Right atrium auricular region (tissue), 2 donors: ENCODE measurements around the gene CDCP1. TPM values are rescaled to one million over a fixed set of nuclear protein-coding genes. Genes with fewer than 3 reads are reported as not detected.

Source experiments
- DNase-seq: peaks from one replicate; pipeline ENCODE4 v3.0.0-alpha.2; 2019; ENCODE audit warnings: low spot score
- H3K27ac ChIP-seq, 2 donors: fragments of 200-600 bp; sonication (generic); 1 replicate in 1 of 2; 2 replicates in 1 of 2; pipeline ENCODE4 v1.5.1; 2016 to 2019
- H3K27me3 ChIP-seq, 2 donors: fragments of 200-600 bp; sonication (generic); one replicate each; pipeline versions ENCODE4 v1.5.1 to v1.6.0; 2017 to 2019
- H3K36me3 ChIP-seq: fragments of 200-600 bp; sonication (generic); one replicate; pipeline ENCODE4 v1.5.1; 2016
- H3K4me1 ChIP-seq, 2 donors: fragments of 200-600 bp; sonication (generic); one replicate each; pipeline versions ENCODE4 v1.5.1 to v1.6.0; 2017 to 2019
- H3K4me3 ChIP-seq, 2 donors: fragments of 200-600 bp; sonication (generic); 1 replicate in 1 of 2; 2 replicates in 1 of 2; pipeline ENCODE4 v1.5.1; 2017 to 2019; ENCODE audit warnings: mild to moderate bottlenecking in 1 of 2, moderate library complexity in 1 of 2
- H3K9me3 ChIP-seq, 2 donors: fragments of 200-600 bp; sonication (generic); one replicate each; pipeline ENCODE4 v1.5.1; 2019
- CTCF ChIP-seq, 2 donors: fragments of 200-600 bp; sonication (generic); IDR thresholded peaks; one replicate each; pipeline ENCODE4 v1.5.1; 2019; ENCODE audit warnings: antibody characterized with exemption in 2 of 2
- total RNA-seq, 2 donors: library from RNA; depleted of rRNA; stranded (reverse); fragments of >200 nt; gene quantifications; one replicate each; pipeline ENCODE4 v1.1.0, GENCODE V29; 2016

Gene CDCP1
- total RNA-seq, 2 donors from 2014 or later = 0.48 to 2.8 TPM

DNA sequence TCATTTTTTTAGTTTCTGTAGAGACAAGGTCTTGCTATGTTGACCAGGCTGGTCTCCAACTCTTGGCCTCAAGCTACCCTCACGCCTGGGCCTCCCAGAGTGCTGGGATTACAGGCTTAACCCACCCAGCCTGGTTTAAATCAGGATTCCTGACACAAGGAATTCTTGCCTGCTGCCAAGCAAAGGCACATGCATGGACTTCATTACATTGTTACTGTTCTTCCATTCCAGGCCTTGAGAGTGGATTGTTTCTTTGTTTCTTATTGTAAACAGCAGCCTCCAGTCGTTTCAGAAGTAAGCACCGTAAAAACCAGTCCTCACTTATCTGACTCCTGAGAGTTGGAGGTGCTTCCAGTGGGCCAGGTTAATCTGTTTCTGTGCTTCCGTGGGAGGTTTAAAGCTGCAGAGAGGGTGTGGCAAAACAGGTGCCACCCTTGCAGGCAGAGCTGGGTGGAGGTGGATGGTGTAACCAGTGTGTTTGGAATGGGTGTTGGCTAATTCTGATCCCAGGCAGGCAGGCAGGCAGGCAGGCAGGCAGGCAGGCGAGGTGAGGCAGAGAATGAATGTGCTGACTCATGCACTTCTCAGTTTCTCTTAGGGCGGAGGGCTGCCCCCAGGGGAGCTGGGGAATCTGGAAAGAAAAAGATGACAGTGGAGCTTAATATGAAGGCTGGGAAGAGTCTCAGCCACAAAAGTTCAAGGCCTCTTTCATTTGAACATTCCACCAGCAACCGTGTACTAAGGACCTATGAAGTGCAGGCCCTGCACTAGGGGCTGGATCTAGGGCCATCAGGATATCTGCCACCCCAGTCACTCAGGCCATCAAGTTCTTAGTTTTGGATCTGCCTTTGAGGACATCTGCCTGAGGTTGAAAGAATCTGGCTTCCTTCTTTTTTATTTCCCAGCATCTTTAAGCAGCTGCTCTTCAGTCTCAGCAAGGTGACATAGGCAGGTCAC is 37.0 kb upstream of the CDCP1 start:
- no peaks in the 10 kb centered on the region for H3K4me1 ChIP-seq
- no peak for TF ChIP-seq CTCF (IDR thresholded peaks at IDR 0.05)
- DNase-seq = no peak
- no peaks in the 10 kb centered on the region for H3K9me3 ChIP-seq
- H3K36me3 ChIP-seq = no peaks in the 10 kb centered on the region
- no peaks in the 10 kb centered on the region for H3K27me3 ChIP-seq
- H3K27ac ChIP-seq = no peak overlapping the region
- no peak overlapping the region for H3K4me3 ChIP-seq

GRCh38 chr3:45181496-45181895 is 35.3 kb upstream of the CDCP1 start:
- H3K4me1 ChIP-seq = no peaks in the 10 kb centered on the region
- H3K4me3 ChIP-seq = no peak overlapping the region
- no peak for DNase-seq
- H3K27me3 ChIP-seq = no peaks in the 10 kb centered on the region
- no peaks in the 10 kb centered on the region for H3K9me3 ChIP-seq
- H3K36me3 ChIP-seq = no peaks in the 10 kb centered on the region
- no peak for TF ChIP-seq CTCF (IDR thresholded peaks at IDR 0.05)
- no peak overlapping the region for H3K27ac ChIP-seq

DNA sequence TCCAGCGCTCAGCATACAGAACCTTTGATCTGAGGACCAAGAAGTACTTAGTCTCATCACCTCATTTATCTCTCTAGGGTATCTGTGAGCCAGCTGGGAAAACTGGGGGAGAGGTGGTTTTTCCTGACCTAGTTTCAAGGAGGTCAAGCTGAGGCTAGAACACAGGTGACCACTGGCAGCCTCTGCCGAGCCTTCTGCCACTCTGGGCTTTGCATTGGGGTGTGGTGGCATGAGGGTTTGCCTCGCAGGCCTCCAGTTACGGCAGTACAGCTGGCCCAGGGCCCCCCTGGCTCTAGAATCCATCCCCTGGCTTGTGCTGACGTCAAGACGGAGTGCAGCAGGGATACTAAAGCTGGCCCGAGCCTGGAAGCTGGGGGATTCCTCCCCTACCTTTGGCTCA is 34.7 kb upstream of the CDCP1 start:
- H3K9me3 ChIP-seq = no peaks in the 10 kb centered on the region
- no peaks in the 10 kb centered on the region for H3K27me3 ChIP-seq
- H3K4me3 ChIP-seq = no peak overlapping the region
- H3K27ac ChIP-seq = no peak overlapping the region
- TF ChIP-seq CTCF (IDR thresholded peaks at IDR 0.05) = no peak
- DNase-seq = no peak
- no peaks in the 10 kb centered on the region for H3K36me3 ChIP-seq
- no peaks in the 10 kb centered on the region for H3K4me1 ChIP-seq

- Histone ChIP-seq H3K36me3 (no peaks in the 10 kb centered on the region), H3K27me3 (no peaks in the 10 kb centered on the region), H3K9me3 (no peaks in the 10 kb centered on the region), H3K27ac (no peak overlapping the region), H3K4me3 (no peak overlapping the region), H3K4me1 (no peaks in the 10 kb centered on the region)
- no peak for TF ChIP-seq CTCF (IDR thresholded peaks at IDR 0.05)
- no peak for DNase-seq
Observed at GRCh38 chr3:45180051-45180450, 33.9 kb upstream of the CDCP1 start.

DNA sequence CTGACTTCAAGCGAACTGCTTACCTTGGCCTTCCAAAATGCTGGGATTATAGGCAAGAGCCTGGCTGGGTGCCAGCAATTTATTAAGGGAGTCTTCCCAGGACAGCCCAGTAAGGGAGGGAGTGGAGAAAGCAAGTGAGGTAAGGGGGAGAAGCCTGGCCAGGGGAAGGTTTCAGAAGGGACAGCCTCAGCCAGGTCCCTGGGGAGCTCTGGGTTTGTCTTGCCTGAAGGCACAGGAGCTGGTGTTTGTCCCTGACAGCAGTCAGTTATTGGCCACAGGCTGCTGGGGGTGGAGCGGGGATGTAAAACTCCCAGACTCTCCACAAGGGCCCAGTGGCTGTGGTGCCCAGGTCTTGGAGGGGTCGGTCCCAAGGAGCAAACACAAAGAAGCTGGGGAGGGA is 33.0 kb upstream of the CDCP1 start:
- Histone ChIP-seq H3K9me3 (no peaks in the 10 kb centered on the region), H3K4me3 (no peak overlapping the region), H3K27ac (no peak overlapping the region), H3K4me1 (no peaks in the 10 kb centered on the region), H3K27me3 (no peaks in the 10 kb centered on the region), H3K36me3 (no peaks in the 10 kb centered on the region)
- no peak for TF ChIP-seq CTCF (IDR thresholded peaks at IDR 0.05)
- DNase-seq = no peak
